Measurements from ENCODE around the gene NUDT21.

The NUDT21 gene

DNA sequence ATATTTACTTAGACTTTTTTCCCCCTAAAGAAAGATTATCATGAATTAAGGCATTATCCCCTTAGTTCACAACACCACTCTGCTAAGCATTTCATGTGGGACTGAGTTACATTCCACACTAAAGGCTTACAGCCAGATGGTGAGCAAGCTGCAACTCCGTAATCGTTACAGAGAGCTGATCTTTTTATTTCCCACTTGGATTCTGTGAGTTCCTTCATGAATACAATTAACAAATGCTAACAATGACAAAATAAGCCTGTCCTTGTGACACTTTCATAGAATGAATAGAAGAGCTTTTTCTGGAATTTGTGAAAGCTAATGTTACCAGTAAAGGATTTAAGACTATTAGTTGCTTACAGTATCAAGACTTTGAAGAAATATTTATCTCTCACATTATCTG, 9.0 kb upstream of the NUDT21 start:
- DNase-seq = no peak

- no peak for DNase-seq
Measured at GRCh38 chr16:56457927-56458470, 6.9 kb upstream of the NUDT21 start.

DNA sequence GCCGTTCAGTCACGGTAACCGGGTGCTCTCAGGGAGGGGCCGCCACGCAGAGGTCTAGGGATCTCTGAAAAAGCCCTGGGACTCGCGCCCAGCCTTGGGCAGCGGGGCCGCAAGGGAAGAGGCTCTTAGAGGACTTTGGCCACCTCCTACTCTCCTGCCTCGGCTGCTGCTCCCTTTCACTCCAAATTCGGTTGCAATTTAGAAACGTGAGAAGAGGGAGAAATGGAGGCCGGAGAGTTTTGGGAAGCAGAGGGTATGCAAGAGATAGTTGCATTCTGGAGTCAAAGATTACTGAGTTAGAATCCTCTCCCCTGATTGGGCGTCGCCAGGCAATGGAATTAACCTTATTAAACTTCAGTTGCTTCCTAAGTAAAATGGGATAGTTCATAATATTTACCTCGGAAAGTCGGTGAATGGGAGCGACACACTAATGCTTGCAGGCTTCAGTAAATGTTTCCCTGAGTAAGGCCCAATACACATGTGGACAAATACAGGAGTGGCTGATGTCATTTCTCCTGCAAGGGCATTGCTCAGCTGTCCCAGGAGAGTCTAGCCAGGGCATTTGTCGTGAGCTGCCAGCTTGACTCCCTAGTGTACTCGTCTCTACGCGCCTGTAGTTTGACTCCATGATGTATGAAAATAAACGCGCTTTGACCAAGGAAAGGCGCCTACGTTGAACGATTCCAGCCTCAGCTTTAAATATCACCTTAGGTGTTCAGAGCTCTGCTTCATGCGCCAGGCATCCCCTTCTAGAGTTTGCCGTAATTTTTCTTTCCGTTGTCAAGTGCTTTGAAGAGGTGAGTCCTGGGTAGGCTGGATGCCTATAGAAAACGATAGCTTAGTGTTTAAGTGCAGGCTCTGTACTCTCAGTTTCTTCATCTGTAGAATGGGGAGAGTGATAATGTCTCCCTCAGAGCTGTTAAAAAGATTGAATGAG, 889 bp upstream of the NUDT21 start:
- DNase-seq = no peak

DNA sequence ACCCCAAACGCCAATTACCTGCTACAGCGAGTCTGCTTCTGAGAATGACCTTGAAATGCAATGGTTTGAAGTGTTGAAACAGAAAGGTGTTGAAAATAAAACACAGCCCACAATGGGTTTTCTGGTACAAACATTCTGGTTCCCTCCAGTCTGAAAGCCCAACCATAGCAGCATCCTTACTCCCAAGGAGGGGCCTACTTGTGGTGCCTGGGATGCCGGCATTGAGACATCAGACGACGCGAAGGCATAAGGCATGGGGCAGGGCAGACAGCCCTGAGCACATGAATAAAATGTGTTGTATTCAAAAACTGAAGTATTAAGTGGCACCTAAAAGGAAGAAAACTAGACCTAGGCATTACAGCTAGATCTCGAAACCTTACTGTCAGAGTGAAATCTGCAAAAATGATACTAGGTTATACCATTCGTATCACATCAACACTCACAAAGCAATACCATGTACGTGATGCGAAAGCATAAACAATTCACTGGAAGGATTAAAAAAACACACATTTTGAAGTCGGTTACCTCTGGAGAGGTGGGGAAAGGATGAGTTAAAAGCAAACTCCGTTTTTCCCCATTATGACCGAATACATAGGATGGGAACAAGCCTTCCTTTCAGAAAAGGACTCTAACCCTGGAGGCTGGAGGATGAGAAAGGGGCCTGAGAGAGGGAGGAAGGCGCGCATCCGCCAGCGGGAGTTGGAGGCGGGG, 702 bp downstream of the NUDT21 start:
- DNase-seq = no peak

- DNase-seq = no peak
Measured at GRCh38 chr16:56448005-56448404, 3.1 kb downstream of the NUDT21 start.

GRCh38 chr16:56447286-56447685, 3.8 kb downstream of the NUDT21 start:
- DNase-seq = no peak

DNA sequence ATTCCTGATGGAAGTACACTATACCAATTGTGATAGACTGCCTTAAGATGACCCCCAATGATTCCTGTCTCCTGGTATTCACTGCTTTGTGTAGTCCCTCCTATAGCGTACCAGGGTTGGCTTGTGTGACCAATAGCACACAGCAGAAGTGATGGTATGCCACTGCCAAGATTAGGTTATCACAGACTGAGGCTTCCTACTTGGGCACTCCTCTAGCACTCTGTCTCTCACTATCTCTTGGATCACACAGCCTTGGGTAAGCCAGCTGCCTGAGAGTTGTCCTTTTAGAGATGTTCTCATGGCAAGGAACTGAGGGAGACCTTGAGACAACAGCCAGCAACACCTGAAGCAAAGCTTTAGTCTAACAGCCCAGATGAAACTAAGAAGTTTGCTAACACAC, 13.1 kb downstream of the NUDT21 start:
- DNase-seq = no peak

DNA sequence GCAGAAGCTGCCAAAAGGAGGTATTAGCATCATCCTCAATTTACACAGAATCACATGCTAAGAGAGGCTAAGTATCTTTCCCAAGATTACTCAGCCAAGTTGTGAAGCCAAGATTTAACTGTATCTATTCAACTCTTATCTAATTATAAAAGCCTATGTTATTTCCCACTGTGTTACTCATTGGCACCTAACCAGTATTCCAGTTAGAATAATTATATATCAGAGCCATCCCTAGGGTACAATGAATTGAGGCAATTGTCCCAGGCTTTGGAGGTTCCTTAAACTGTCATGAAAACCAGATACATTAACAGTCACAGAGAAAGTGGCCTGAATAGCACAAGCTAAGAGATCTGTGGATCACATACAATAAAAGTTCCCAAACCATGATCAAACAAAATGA, 14.9 kb downstream of the NUDT21 start:
- DNase-seq = no peak

DNA sequence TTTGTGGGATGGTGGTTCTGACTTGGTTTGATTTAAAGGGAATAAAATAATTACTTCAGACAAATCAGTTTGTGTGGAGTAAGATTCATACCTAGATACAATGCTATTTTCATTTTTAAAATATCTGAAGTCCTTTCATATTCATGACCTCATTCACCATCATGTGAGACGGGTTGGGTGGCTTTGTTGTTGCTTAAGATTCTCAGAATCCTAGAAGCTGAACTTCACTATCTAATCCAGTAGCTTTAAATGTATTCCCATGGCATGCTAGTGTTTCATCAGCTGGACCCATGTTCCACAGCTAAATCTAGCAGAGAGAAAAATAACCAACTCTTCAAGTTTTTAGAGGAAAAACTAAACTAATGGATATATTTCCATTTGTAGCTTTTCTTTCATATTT, 23.0 kb downstream of the NUDT21 start:
- DNase-seq = no peak

DNA sequence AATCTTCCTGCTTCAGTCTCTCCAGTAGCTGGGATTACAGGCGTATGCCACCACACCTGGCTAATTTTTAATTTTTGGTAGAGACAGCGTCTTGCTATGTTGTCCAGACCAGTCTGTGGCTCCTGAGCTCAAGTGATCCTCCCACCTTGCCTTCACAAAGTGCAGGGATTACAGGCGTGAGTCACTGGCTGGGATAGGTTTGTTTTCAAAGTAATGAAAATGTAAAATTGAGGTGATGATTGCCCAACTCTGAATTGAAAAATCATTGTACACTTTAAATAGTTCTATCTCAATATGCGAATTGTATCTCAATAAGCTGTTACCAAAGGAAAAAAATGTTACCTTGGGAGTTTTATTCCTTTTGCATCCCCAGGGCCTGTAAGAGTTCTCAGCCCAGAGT, 24.5 kb downstream of the NUDT21 start:
- DNase-seq = no peak

GRCh38 chr16:56425439-56425832, 25.7 kb downstream of the NUDT21 start, which contains the start of gene AMFR:
Gene AMFR (minus strand): TSS chr16:56425545. CDS start chr16:56425327, 218 bp downstream.
- no peak for DNase-seq

DNA sequence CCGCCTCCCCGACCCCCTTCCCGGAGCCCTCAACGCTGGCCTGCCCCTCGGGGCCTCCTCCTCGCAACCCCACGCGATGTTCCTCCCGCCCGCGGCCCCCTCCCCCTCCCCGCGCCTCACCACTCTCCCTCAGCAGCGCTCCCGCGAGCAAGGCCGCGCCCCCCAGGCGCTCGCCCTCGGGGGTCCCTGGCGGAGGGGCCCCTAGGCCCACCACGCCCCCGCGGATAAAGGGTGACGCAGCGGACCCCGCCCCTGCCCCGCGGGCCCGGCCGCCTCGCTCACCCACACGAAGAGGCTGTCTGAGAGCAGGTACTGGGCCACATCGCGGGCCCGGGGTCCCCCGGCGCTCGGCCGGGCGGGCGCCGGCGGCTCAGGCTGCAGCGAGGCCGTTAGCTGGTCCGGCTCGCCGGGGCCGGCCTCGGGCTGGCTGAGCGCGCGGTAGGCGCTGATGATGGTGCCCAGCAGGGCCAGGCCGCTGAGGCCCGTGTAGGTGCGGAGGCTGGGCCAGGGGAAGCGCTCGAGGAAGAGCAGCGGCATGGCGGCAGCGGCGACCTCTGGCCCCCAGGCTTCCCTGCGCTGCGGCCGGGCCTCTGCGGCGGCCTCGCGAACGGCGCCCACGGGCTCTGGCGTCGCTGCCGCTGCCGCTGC, 26.2 kb downstream of the NUDT21 start:
- DNase-seq = no peak

DNA sequence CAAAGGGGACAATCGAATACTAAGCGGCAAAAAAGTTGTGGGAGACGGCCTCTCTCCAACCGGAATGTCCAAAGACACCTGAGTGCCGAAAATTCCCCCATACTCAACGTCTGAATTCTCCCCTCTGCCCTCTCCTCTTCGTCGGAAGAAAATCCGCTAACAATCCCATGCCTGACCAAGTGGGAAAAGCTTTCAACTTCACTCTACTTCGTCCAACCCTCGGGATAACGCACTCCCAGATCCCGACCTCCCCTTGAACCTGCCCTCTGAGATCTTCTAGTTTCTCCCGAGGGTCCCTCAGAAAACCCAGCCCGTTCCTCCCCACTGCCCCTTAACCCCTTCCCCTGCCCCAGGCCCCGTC, 26.7 kb downstream of the NUDT21 start:
- DNase-seq = no peak

- no peak for DNase-seq
Measured at GRCh38 chr16:56423584-56424403, 27.3 kb downstream of the NUDT21 start.

GRCh38 chr16:56422896-56423441, 28.2 kb downstream of the NUDT21 start:
- no peak for DNase-seq

DNA sequence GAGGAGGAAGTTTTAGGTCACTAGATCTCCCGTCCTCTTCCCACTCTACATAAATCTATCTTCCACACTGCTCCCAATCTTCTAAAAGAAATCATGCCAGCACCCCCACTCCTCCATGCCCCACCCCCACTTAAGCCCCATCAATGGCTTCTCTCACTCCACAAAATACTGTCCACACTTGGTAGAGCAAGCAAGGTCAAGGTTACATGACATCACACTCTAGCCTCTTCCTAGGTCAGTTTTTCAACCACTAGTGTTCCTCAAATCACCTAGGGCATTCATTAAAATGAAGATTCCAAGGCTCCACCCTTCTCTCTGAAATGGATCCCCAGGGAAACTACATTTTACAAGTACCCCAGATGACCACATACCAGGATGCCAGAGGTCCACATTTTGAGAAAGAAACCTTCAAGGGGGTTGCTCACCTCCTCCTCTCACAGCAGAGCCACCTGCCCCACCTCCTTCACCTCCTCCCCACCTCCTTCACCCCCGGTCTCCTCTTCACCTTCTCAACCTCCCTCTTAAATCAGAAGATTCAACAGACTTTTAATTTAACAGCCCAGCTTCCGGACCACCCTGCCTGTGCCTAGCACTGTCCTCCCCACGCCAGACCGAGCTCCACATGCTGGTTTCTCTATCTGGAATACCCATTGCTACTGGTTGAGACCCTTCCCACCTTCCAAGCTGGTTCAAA, 29.0 kb downstream of the NUDT21 start:
- no peak for DNase-seq

GRCh38 chr16:56421313-56421712, 29.8 kb downstream of the NUDT21 start:
- no peak for DNase-seq

GRCh38 chr16:56420613-56421012, 30.5 kb downstream of the NUDT21 start:
- DNase-seq = no peak

GRCh38 chr16:56419740-56420548, 31.2 kb downstream of the NUDT21 start:
- no peak for DNase-seq

GRCh38 chr16:56417138-56417537, 34.0 kb downstream of the NUDT21 start:
- no peak for DNase-seq

GRCh38 chr16:56415875-56416274, 35.3 kb downstream of the NUDT21 start:
- DNase-seq = no peak
